ENCODE data around the gene RAPGEF4.

The RAPGEF4 gene

GRCh38 chr2:173019755-173020154 lies 284.1 kb downstream of the RAPGEF4 start:
- DNase-seq (ENCODE audit: low read depth), result no peak
- TF ChIP-seq, protein P1, sequence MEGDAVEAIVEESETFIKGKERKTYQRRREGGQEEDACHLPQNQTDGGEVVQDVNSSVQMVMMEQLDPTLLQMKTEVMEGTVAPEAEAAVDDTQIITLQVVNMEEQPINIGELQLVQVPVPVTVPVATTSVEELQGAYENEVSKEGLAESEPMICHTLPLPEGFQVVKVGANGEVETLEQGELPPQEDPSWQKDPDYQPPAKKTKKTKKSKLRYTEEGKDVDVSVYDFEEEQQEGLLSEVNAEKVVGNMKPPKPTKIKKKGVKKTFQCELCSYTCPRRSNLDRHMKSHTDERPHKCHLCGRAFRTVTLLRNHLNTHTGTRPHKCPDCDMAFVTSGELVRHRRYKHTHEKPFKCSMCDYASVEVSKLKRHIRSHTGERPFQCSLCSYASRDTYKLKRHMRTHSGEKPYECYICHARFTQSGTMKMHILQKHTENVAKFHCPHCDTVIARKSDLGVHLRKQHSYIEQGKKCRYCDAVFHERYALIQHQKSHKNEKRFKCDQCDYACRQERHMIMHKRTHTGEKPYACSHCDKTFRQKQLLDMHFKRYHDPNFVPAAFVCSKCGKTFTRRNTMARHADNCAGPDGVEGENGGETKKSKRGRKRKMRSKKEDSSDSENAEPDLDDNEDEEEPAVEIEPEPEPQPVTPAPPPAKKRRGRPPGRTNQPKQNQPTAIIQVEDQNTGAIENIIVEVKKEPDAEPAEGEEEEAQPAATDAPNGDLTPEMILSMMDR (IDR thresholded peaks at IDR 0.05; ENCODE audit: insufficient read depth, low read depth, low read length, missing control alignments), result no peak
- no peak overlapping the region for H3K4me3 ChIP-seq (ENCODE audit: low read length)

GRCh38 chr2:173021939-173022371 lies 286.3 kb downstream of the RAPGEF4 start:
- H3K4me3 ChIP-seq (ENCODE audit: low read length), result no peak overlapping the region
- DNase-seq (ENCODE audit: low read depth), result peak; percentile 77
- TF ChIP-seq, protein P1 (IDR thresholded peaks at IDR 0.05; ENCODE audit: insufficient read depth, low read depth, low read length, missing control alignments), result peak; percentile 59

DNA sequence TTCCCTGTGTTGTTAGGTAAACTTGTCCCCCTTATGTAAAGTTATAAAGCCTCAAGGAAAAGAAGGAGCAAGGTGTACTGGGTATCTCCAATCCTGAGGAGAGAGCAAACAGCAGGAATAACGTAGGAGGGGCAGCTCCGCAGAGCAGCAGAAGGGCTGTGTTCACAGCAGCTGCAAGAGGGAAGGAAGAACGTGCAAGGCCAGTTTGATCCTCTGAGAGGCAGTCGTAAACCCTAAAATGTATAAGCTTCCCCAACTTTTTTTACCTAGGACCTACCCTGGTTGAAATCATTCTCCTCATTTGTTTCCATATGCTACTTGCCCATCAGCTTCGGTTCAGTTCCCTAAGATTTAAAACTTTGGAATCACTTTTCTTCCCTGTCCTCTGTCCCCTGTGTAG lies 288.1 kb downstream of the RAPGEF4 start:
- no peak for DNase-seq (ENCODE audit: low read depth)
- TF ChIP-seq, protein P1 (IDR thresholded peaks at IDR 0.05; ENCODE audit: insufficient read depth, low read depth, low read length, missing control alignments), result no peak
- H3K4me3 ChIP-seq (ENCODE audit: low read length), result no peak overlapping the region

GRCh38 chr2:173026479-173026878 lies 290.8 kb downstream of the RAPGEF4 start:
- no peak overlapping the region for H3K4me3 ChIP-seq (ENCODE audit: low read length)
- TF ChIP-seq, protein P1 (IDR thresholded peaks at IDR 0.05; ENCODE audit: insufficient read depth, low read depth, low read length, missing control alignments), result no peak
- DNase-seq (ENCODE audit: low read depth), result no peak

DNA sequence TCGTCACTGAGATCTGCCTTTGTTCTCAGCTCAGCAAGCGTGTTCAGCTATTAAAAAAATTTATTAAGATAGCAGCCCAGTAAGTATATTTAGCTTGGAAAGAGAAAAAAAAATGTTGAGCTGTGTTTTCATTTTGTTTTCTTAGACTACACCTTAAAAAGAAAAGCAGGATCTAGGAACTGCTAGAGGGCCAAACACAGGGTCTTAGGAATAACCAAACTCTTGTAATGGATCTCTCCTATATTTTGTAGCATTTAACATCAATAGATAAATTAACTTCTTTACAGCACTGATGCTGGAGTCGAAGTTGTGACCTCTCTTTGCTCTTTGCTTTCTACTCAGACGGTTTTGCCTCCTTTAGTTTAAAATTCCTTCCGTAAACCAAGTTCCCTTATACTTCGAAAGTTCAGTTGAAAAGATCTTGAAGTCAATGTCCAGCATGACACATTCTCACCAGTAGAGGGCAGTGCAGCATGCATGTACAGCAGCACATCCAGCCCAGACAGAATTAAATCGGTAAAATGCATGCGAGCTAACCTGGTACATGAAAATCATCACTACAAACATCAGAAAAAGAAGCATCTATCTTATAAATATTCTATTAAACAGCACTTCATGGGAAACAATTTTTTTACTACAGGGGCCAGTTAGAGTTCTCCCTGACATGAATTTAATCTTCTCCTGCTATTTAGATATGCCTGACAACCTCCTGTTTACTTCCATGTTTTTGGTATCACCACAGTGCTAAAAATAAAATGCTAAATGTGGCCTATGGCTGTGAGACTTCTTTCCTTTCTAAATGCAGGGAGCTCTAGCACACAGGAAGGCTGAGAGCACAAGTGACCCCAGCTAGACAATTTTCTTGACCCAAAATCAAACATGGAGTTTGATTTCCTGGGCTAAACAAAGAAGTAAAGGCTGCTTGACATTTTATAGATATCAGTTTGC lies 291.8 kb downstream of the RAPGEF4 start:
- peak; percentile 92 for DNase-seq (ENCODE audit: low read depth)
- TF ChIP-seq, protein P1 (IDR thresholded peaks at IDR 0.05; ENCODE audit: insufficient read depth, low read depth, low read length, missing control alignments), result peak; percentile 97

DNA sequence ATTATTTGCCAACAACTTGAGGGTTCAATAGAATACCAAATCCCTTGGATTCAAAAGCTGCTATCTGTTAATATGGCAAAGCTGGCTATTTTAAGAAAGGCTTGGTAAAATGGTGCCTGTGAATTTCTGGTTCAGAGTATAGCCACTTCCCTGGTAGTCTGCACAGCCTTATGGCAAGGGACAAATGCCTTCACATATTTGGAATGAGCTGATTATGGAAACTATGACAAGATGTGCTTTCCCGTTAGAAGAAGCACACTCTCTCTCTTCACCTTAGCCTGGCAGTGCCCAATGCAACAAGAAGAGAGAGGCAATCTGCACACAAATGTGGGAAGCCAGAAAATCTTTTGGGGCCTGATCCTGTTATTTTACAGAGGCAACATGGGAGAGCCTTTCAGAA lies 292.5 kb downstream of the RAPGEF4 start:
- TF ChIP-seq, protein P1 (IDR thresholded peaks at IDR 0.05; ENCODE audit: insufficient read depth, low read depth, low read length, missing control alignments), result no peak
- DNase-seq (ENCODE audit: low read depth), result no peak
- H3K4me3 ChIP-seq (ENCODE audit: low read length), result no peak overlapping the region

More for the DNA sequence above, 291.8 kb downstream of the RAPGEF4 start:
- H3K4me3 ChIP-seq (ENCODE audit: low read length), result no peak overlapping the region

Data from epithelial cell of esophagus (primary cell).